Ascending aorta (tissue), 2 donors: ENCODE data around the gene CARMIL3. TPM values are rescaled to one million over a fixed set of nuclear protein-coding genes. Genes with fewer than 3 reads are reported as not detected.
A peak's percentile ranks its signal among the peaks of the same experiment; 100 is the strongest.

Experiments used
- DNase-seq, 2 donors: peaks; one replicate each; pipeline ENCODE4 v3.0.0-alpha.2; 2019; ENCODE audit warnings: low spot score in 2 of 2
- H3K27ac ChIP-seq, 2 donors: fragments of 200-600 bp; sonication (generic); one replicate each; pipeline ENCODE4 v1.5.1; 2016 to 2017; ENCODE audit warnings: mild to moderate bottlenecking in 1 of 2
- H3K27me3 ChIP-seq: fragments of 200-600 bp; sonication (generic); one replicate; pipeline ENCODE4 v1.5.1; 2017
- H3K36me3 ChIP-seq, 2 donors: fragments of 200-600 bp; sonication (generic); one replicate each; pipeline ENCODE4 v1.5.1; 2016
- H3K4me1 ChIP-seq, 2 donors: fragments of 200-600 bp; sonication (generic); one replicate each; pipeline ENCODE4 v1.5.1; 2016 to 2017; ENCODE audit warnings: mild to moderate bottlenecking in 1 of 2
- H3K4me3 ChIP-seq, 2 donors: fragments of 200-600 bp; sonication (generic); one replicate each; pipeline ENCODE4 v1.5.1; 2016 to 2017; ENCODE audit warnings: mild to moderate bottlenecking in 1 of 2
- H3K9me3 ChIP-seq, 2 donors: fragments of 200-600 bp; sonication (generic); one replicate each; pipeline ENCODE4 v1.5.1; 2016
- CTCF ChIP-seq, 3 experiments: fragments of 200-600 bp in 2 of 3; fragments of 450-650 bp in 1 of 3; sonication (generic) in 2 of 3; IDR thresholded peaks; one replicate each; pipeline ENCODE4 v1.5.1; 2016 to 2019; ENCODE audit warnings: antibody characterized with exemption in 3 of 3, mild to moderate bottlenecking in 1 of 3, moderate library complexity in 1 of 3
- intact Hi-C: fragments of 100-400 bp; cut with DNase I; formaldehyde crosslinking; loops from one replicate; pipeline ENCODE4 v1.15.1; 2023
- total RNA-seq: library from RNA; depleted of rRNA; stranded (reverse); fragments of >200 nt; gene quantifications from one replicate; pipeline ENCODE4 v1.1.0, GENCODE V29; 2016

Gene CARMIL3
- total RNA-seq, 1 donor from 2014 or later = not detected

GRCh38 chr14:24113801-24114531 is 62.2 kb downstream of the CARMIL3 start:
- peak; percentile 69 to 96 for DNase-seq
- H3K4me1 ChIP-seq = peaks cover 9 to 18% of the 10 kb centered on the region in 2 donors
- H3K9me3 ChIP-seq = no peaks in the 10 kb centered on the region
- TF ChIP-seq CTCF (IDR thresholded peaks at IDR 0.05) = no peak
- H3K27ac ChIP-seq = peak overlapping the region; percentile 98 to 100
- intact Hi-C loops = loop anchor here (1.0 to 10.0 kb wide), 8 partner anchors 20 to 793 kb away; partner anchors contain the start of genes IPO4, IRF9, NFATC4 and PABPN1
- H3K4me3 ChIP-seq = peak overlapping the region; percentile 78 to 79
- no peaks in the 10 kb centered on the region for H3K27me3 ChIP-seq
- H3K36me3 ChIP-seq = peaks cover 19 to 21% of the 10 kb centered on the region in 2 donors

- intact Hi-C loops = loop anchor here (1.0 to 10.0 kb wide), 11 partner anchors 20 to 793 kb away; partner anchors contain the start of genes EMC9, IPO4, IRF9 and NFATC4
- TF ChIP-seq CTCF (IDR thresholded peaks at IDR 0.05) = no peak
- H3K27me3 ChIP-seq = no peaks in the 10 kb centered on the region
These were observed 63.0 kb downstream of the CARMIL3 start, which contains the start of the genes DCAF11 and NRL for GRCh38 chr14:24114532-24115421. Gene DCAF11 (plus strand): TSS chr14:24114777. CDS start chr14:24115595, 818 bp downstream. Gene NRL (minus strand): TSS chr14:24114949. CDS start chr14:24082848, 32,101 bp downstream.

GRCh38 chr14:24115422-24116127 is 63.8 kb downstream of the CARMIL3 start:
- Histone ChIP-seq H3K27ac (peak overlapping the region; percentile 98 to 100), H3K36me3 (peaks cover 35 to 36% of the 10 kb centered on the region in 2 donors), H3K4me3 (peak overlapping the region; percentile 78 to 79), H3K27me3 (no peaks in the 10 kb centered on the region), H3K4me1 (peaks cover 9 to 16% of the 10 kb centered on the region in 2 donors), H3K9me3 (no peaks in the 10 kb centered on the region)
- DNase-seq = no peak
- no peak for TF ChIP-seq CTCF (IDR thresholded peaks at IDR 0.05)
- intact Hi-C loops = loop anchor here (1.0 to 10.0 kb wide), 8 partner anchors 21 to 641 kb away; partner anchors contain the start of genes EMC9, IPO4, NFATC4 and PSME1

More at GRCh38 chr14:24114532-24115421, 63.0 kb downstream of the CARMIL3 start, which contains the start of the genes DCAF11 and NRL:
- Histone ChIP-seq H3K27ac (peak within 1 kb of the TSS; percentile 98 to 100), H3K36me3 (peaks cover 27 to 29% of the 10 kb centered on the region in 2 donors), H3K4me1 (peaks cover 9 to 16% of the 10 kb centered on the region in 2 donors), H3K9me3 (no peaks in the 10 kb centered on the region), H3K4me3 (peak within 1 kb of the TSS; percentile 78 to 79)
- DNase-seq = peak; percentile 97 to 99

- TF ChIP-seq CTCF (IDR thresholded peaks at IDR 0.05) = no peak
- DNase-seq = no peak
- H3K9me3 ChIP-seq = no peaks in the 10 kb centered on the region
- H3K36me3 ChIP-seq = peaks cover 42 to 43% of the 10 kb centered on the region in 2 donors
- peak overlapping the region; percentile 78 to 79 for H3K4me3 ChIP-seq
- intact Hi-C loops = loop anchor here (10.0 kb wide), 2 partner anchors 249 to 641 kb away; partner anchors contain the start of gene NFATC4
- peaks cover 9 to 16% of the 10 kb centered on the region in 2 donors for H3K4me1 ChIP-seq
- H3K27me3 ChIP-seq = no peaks in the 10 kb centered on the region
- H3K27ac ChIP-seq = no peak overlapping the region
These were observed 64.5 kb downstream of the CARMIL3 start for GRCh38 chr14:24116128-24116814.
